GM18867 (cell line): ENCODE data around the gene NDOR1.

Experiments
- ATAC-seq: cut with Tn5 transposase; IDR thresholded peaks from one replicate; pipeline ENCODE4 v1.9.1; 2021; ENCODE audit warnings: mild to moderate bottlenecking, moderate library complexity; ENCODE audit not compliant: unreplicated experiment

Gene NDOR1

DNA sequence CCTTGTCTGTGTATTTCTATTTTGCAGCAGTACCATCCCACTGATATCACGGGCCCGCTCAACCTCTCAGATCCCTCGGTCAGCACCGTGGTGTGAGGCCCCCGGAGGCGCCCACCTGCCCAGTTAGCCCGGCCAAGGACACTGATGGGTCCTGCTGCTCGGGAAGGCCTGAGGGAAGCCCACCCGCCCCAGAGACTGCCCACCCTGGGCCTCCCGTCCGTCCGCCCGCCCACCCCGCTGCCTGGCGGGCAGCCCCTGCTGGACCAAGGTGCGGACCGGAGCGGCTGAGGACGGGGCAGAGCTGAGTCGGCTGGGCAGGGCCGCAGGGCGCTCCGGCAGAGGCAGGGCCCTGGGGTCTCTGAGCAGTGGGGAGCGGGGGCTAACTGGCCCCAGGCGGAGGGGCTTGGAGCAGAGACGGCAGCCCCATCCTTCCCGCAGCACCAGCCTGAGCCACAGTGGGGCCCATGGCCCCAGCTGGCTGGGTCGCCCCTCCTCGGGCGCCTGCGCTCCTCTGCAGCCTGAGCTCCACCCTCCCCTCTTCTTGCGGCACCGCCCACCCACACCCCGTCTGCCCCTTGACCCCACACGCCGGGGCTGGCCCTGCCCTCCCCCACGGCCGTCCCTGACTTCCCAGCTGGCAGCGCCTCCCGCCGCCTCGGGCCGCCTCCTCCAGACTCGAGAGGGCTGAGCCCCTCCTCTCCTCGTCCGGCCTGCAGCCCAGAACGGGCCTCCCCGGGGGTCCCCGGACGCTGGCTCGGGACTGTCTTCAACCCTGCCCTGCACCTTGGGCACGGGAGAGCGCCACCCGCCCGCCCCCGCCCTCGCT lies 37.5 kb upstream of the NDOR1 start:
- ATAC-seq: no peak

DNA sequence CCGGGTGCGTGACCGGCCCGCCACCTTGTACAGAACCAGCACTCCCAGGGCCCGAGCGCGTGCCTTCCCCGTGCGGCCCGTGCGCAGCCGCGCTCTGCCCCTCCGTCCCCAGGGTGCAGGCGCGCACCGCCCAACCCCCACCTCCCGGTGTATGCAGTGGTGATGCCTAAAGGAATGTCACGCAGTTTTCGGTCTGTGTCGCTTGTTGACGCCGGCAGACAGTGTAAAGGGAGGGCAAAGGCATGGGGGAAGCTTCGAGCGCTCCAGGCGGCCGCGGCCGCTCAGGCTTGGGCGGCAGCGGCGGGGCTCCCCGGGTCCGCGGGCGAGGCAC lies 37.0 kb upstream of the NDOR1 start:
- ATAC-seq: no peak

DNA sequence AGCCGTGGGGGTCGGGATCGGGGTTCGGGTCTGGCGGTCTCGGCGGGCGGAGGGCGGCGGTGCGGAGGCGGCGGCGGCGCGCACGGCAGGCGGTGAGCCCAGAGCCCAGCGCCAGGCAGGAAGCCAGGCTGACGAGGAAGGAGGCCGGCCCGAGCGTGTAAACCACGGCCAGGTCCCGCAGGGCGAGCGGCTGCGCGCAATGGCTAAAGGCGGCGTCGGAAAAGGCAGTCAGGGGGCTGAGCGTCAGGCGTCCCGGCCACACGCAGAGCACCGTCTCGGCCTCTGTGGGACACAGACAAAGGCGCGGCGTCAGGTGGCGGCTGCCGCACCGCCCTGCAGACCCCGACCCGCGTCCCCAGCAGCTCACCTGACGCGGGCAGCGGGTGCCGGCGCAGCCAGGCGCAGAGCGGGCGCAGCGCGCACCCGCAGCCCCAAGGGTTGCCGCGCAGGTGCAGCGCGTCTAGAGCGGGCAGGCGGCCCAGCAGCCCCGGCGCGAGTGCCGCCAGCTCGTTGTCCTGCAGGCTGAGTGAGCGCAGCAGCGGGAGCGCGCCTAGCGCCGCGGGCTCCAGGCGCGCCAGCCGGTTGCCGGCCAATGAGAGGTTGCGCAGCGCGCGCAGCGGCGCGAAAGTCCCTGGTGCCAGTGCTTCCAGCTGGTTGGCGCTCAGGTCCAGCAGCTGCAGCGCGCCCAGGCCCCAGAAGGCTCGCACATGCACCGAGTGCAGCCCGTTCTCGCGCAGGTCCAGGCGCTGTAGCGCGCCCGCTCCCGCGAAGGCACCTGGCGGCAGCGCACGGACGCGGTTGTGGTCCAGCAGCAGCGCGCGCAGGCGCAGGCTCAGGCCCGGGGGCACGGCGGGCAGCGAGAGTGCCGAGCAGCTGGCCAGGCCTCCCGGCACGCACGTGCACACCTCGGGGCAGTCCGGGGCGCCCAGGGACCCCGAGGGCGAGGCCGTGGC lies 36.3 kb upstream of the NDOR1 start:
- no peak for ATAC-seq

DNA sequence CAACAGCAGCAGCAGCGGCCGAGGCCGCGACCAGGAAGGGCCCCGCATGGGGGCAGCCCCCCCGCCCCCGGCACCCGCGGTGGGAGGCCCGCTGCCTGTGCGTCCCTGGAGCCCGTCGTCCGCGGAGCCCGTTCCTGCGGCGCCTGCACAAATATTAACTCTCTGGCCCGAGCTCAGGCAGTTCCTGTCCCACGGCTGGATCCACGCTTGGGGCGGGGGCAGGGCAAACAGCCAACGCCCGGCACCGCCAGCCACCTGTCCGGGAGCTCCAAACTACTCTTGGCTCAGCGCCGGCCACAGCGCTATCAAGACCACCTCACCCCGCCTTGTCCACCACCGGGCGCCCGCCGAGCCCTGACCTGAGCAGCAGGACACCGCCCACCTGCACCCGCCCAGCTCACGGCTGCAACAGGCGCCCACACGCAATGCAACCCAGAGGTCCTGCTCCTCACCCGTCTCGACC lies 35.6 kb upstream of the NDOR1 start, which contains the start of gene LRRC26:
TSS of gene LRRC26 (minus strand) at position 156 of the 463 bp plus-strand sequence. CDS start at position 48, 108 bp downstream.
- no peak for ATAC-seq

DNA sequence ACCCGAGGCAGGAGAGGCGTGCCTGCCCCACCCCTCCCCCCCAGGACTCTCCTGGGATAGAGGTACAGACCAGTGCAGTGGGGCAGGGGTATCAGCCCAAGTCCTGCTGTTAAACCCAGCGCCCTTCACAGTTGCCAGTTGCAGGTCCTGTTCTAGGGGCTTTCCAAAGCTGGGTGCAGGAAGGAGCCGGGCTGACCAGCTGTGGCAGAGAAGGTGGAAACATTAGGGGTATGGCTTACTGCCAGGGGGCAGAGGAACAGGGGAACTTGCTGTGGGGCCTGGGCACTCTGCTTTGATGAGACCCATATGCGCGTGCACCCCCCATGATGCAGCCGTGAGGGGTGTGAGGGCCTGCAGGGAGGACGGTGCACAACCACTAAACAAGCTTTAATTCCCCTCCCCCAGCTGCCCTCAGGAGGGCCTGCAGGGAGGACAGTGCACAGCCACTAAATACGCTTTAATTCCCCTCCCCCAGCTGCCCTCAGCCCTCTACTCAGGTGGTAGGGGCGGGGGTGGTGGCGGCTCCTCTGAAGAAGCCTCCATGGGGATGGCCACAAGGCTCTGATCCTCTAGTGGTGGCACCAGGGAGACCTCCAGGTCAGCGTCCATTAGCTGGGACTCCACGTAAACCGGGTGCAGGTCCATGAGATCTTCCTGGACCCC lies 34.9 kb upstream of the NDOR1 start:
- ATAC-seq: no peak

DNA sequence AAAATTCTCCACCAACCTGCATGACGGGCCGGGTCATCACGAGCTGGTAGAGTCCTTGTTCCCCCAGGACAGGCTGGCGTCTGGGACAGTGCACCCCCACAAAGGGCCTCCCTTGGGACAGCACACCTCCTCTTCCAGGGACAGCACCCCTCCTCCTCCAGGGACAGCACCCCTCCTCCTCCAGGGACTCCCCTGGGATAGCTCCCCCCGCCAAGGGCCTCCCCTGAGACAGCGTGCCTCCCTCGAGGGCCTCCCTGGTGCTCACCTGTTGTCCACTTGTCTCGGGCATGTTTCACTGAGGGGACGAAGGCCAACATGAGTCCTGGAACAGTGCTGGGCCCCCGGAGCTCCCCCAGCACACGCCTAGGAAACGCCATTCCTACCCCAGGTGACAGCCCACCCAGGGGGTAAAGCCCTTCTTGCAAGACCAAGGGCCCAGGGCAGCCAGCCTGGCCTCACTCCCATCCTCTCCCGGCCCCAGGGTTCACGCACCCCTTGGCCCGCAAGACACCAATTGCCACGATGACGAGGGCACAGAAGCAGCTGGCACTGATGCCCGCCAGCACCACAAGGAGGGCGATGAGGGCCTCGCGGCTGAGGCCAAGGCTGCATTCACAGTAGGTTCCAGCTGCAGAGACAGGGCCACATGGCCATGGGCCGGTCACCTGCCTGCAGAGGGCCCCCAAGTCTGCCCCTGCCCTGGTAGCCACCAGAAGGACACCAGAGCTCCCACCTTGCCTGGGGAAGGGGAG lies 34.2 kb upstream of the NDOR1 start:
- ATAC-seq: no peak

DNA sequence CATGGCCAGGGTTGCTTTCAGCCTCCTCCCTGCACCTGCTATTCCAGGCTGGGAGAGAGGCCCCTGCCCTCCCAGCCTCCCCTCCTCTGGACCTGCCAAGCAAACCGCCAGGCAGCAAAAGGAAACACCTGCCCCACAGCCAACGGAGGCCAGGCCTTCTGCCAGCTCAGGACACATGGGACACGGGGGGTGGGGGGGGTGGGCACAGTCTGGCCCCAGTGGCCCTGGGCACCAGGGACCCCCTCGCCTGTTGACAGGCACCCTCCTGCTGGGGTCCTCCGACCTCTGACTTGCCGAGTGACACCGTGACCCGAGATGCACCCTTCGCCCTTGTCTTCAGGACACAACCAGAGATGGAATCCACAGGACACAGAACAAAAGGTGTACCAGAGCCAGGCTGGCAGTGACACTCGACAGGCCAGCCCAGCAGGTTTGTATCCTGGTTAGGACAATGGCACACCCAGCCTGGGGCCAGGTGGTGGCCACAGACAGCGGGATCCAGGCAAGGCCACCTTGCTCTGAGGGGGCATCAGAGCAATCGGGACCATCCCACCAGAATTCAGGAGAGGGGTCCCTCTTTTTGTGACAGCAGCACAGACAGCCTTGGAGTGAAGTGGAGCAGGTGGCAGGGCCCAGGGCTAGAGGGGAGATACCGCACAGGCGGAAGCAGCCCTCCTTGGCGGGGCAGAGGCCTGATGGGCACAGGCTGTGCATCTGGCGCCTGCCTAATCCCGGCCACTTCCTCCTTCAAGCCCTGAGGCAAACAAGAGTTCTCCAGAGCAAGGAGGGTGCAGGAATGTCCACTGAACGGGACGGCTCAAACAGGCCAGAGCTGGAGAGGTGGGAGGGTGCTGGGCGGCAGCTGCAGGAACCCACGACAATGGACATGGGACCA lies 32.4 kb upstream of the NDOR1 start:
- no peak for ATAC-seq

DNA sequence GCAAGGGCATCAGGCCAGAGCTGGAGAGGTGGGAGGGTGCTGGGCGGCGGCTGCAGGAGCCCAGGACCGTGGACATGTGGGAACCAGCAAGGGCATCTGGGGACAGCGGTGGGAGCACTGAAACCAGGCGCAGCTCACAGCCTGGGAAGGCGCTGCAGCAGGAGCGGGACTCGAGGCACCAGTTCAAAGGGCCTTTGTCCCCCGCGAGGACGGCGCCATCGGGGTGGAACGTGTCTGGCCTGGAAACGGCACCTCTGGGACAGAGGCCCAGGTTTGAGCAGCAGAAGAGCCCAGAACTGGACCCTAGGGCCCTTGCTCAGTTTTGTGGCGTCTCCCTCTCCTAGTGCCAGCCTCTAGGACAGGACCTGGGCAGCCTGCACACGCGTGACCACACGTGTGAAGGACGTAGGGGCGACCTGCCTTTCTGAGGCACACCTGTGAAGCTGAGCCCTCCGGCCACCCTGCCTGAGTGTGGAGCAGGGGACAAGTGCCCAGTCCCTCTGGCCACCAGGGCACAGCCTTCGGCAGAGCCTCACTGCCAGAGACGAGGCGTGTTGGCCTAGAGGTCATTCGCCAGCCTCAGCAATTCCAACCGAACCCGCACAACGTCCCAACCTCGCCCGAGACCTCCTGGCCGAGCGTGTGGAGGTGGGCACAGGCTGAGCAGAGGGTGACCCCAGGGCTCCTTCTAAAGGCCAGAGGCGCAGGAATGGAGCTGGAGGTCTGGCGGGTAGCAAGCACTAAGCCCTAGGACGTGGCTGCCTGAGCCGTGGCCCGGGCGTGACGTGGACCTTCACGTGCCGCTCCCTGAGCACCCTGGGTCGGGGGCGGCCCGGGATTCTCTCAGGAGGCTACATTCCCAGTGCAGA lies 31.5 kb upstream of the NDOR1 start:
- ATAC-seq: no peak

DNA sequence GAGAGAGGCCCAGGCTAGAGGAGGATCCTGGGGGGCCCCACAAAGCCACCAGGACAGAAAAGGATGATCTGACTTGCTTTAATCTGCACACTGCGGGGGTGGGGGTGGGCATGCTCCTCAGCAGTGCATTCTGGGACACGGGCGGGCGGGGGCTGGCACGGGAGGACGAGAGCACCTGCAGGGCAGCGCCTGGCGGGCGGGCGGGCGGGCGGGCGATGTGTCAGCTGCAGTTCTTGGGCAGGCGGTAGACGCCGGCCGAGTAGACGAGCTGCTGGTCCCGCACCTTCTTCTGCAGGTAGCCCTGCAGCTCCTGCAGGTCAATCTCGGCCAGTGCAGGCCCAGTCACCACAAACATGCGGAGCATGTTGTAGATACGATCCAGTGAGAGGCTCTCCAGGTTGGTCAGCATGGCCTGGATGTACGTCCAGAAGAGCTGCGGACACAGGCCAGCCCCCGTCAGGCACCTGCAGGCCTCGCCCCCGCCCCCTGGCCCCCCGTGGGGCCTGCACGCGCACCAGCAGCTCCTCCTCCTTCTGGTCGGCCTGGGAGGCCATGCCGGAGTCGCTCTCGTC lies 30.7 kb upstream of the NDOR1 start:
- no peak for ATAC-seq

DNA sequence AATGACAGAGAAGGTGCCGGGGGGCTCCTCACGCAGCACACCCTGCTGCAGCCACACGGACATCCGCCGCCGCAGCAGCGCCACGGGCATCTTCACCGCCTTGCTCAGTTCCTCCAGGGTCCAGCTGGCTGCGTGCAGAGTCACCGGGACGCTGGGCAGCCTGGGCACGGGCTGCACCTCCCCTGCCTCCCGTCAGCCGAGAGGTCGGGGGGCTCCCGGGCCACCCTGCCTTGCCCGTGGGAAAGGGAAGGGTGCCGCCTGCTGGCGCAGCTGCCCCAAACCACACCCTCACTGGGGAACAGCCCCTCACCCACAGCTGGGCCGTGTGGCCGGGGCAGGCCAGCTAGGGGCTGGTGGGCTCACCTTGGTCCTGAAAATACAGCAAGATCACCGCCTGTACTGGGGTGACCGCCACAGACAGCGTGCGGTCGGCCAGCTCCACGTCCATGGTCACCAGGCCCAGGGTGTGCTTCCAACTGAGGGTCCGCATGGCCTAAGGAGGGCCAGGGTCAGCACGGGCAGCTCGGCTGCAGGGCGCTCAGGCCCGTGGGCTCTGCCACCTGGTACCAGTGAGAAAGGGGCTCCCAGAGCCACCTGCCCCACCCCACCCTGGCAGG lies 30.0 kb upstream of the NDOR1 start:
- no peak for ATAC-seq

DNA sequence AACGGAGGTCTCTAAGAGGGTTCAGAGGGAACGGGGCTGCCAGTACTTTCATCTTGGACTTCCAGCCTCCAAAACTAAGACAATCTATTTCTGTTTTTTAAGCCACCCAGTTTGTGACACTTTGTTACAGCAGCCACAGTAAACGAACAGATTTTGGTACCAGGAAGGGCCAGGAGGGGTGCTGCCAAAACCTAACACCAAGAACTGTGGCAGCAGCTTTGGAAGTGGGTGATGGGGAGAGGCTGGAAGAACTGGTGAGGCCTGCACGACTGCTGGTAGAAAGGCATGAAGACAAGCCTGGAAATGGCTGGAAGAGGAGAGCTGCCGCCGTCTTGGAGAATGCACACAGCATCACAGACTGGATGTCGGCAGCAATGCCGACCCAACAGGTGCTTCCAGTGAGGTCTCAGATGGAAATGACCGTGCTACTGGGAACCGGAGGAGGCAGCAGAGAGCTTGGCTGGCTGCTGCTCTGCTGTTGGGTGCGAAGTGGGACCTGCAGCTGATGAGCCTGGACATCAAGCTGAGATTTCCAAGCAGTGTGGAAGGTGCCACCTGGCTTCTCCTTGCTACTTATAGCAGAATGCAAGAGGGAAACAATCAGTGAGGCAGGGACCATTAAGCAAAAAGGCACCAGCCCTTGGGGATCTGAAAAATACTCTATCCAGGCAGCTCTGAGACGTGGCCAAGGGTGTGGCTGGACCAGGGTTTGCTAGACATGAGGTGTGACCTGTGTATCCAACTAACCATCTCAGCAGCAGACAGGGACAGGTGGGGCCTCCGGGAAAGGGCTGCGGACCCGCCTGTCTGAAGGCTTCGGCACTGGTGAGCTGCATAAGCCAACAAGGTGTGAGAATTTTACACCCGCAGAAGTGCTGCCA lies 29.0 kb upstream of the NDOR1 start:
- no peak for ATAC-seq

DNA sequence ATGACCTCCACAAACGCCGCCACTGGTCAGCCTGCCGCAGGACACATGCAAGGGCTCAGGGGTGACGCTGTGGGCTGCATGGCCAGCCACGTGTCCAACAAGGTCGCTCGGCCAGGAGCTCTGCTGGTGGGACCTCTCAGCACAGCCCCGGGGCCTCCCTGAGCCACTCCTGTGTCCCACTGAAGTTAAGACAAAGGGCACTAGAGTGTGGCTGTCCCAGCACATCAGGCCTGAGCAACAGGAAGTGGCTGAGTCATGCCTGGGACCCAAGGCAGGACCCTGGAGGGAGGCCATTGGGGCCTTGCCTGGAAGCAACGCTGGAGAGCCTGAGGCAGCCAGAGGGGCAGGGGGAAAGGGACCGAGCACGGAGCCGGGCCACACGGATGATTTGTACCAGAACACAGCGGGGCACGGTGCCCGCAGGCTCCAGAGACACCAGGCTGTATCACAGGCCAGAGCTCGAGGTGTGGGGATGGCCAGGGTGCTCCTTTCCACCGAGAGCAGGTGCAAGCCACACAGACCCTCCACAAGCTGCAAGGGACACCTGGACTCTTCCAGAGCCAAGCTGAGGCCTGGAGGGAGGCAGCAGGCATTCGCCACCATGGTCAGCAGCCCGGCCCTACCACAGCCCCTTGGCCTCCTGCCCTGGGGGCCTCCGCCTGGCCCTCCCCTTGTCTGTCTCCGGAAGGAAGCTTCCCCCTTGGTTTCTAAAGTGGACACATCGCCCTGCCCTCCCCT lies 27.1 kb upstream of the NDOR1 start:
- no peak for ATAC-seq

DNA sequence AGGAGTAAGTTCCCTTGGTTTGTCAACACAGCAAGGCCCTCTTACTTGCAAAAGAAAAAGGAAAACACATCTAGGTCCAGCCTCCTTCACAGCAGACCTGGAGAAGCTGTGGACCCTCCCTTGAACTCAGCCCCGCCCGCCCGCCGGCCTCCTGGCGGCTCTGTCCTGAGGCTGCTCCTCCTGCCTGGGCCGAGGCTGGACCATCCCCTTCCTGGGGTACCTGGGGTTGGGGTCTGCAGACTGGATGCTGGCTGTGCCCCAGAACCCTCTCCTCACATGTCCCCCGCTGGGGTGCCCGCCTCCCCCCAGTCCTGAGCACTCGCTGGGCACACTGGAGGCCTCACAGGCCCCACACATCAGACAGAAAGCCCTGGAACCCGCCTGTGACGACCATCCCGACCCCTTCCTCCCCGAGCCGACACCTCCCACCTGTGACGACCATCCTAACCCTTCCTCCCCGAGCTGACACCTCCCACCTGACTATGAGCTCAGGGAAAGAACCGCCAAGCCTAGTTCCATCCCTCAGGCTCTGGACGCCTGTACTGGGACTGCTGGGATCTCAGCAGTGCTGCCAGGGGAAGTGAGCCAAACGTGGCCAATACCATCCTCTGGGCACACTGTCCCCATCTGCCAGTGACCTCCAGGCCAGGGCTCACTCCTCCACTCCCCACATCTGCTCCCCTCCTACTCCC lies 26.4 kb upstream of the NDOR1 start:
- no peak for ATAC-seq

DNA sequence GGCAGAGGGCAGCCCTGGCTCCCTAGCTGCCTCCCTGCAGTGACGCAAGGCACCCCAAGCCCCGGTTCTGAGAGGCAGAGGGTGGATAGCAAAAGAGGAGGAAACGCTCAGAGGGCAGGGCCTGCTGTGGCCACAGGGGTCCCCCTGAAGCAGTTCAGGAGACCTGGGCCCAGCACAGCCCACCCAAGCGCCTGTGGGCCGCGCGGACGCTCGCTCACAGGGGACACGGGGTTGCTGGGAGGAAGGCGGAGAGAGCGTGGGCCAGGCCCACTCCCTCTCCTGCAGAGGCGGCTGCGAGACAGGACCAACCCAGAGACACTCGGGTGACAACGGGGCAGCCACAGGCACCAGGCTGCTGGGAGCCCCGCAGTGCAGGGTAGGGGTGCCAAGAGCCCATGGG lies 25.7 kb upstream of the NDOR1 start:
- ATAC-seq: no peak

DNA sequence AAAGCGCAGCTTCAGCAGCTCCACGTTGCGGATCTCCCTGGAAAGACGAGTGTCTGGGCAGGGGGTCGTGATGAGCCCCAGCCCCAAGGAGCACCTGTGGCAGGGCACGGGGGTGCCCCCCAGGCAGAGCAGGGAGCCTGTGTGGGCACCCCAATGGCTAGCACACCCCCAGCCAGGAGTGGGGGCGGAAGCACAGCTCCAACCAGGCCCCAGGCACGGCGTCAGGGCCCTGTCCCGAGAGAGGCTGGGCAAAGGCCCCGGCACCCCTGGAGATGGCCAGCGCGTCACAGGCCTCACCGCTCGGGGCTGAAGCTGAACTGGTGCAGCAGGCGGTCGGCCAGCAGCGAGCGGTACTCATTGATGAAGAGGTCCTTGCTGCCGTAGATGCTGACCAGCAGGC lies 25.0 kb upstream of the NDOR1 start:
- ATAC-seq: no peak

DNA sequence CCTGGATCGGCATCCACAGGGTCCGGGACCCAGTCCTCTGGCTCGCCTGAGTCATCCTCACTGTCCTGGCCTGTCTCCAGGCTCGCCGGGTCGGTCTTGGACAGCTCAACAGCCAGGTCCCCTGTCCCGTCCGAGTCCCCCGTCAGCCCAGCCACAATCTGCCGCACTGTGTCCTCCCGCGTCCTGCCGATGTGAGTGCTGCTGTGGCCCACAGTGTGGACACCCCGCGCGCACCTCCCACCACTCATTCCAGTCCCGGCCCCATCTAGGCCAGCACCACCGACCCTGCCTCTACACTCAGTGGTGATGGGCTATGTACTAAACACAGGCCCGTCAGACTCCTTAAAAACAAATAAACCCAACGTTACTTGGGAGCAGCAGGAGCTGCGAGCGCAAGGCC lies 23.8 kb upstream of the NDOR1 start:
- no peak for ATAC-seq
